Mucosa of descending colon (tissue), 3 donors: ENCODE measurements around the gene USP34. TPM values are rescaled to one million over a fixed set of nuclear protein-coding genes. Genes with fewer than 3 reads are reported as not detected.

Source experiments
- ATAC-seq: fragments of 200-7000 bp; cut with Tn5 transposase; one replicate; pipeline ENCODE4 v1.9.1; 2020; ENCODE audit warnings: mild to moderate bottlenecking, moderate library complexity
- DNase-seq, 3 donors: peaks; one replicate each; pipeline ENCODE4 v3.0.0-alpha.2; 2020
- H3K36me3 ChIP-seq: fragments of 200-600 bp; one replicate; pipeline ENCODE4 v1.8.0; 2021; ENCODE audit warnings: low read depth, mild to moderate bottlenecking
- H3K4me1 ChIP-seq: fragments of 200-600 bp; one replicate; pipeline ENCODE4 v1.8.0; 2021; ENCODE audit warnings: low read depth, mild to moderate bottlenecking
- H3K4me3 ChIP-seq: fragments of 200-600 bp; one replicate; pipeline ENCODE4 v1.8.0; 2021; ENCODE audit warnings: mild to moderate bottlenecking
- H3K9me3 ChIP-seq: fragments of 200-600 bp; one replicate; pipeline ENCODE4 v1.8.0; 2021; ENCODE audit warnings: mild to moderate bottlenecking
- CTCF ChIP-seq: fragments of 200-600 bp; IDR thresholded peaks from one replicate; pipeline ENCODE4 v1.8.0; 2022; ENCODE audit warnings: antibody characterized with exemption, mild to moderate bottlenecking
- intact Hi-C, 2 donors: fragments of 100-400 bp; cut with DNase I in 1 of 2; cut with micrococcal nuclease in 1 of 2; formaldehyde crosslinking; loops; one replicate each; pipeline versions ENCODE4 v1.11.0 to v1.11.1; 2022; cut with DNase I, micrococcal nuclease
- total RNA-seq, 3 donors: library from RNA; stranded (reverse); fragmentation: NEBNext Ultra II Directional in 2 of 3; extraction: Animal tissue kit (Norgen Biotek cat#: 25700) in 2 of 3; gene quantifications; one replicate each; pipeline versions ENCODE4 v1.2.1 to v1.2.4, GENCODE V29; 2021 to 2023
- donor health status: DM: no; HTN: no; CAD: no; lungs with moderate emphysema.
- donor health status: DM: no; HTN: no; CAD: no.
- donor health status: DM: no; HTN: yes; CAD: no.

The USP34 gene
- total RNA-seq, 3 donors from 2014 or later: 67.9 to 132 (median 88.4) TPM

GRCh38 chr2:61257446-61257845 is 213.4 kb downstream of the USP34 start:
- intact Hi-C loops: no loop called here
- Histone ChIP-seq H3K4me3 (no peak overlapping the region), H3K4me1 (no peaks in the 10 kb centered on the region), H3K9me3 (no peaks in the 10 kb centered on the region), H3K36me3 (no peaks in the 10 kb centered on the region)
- no peak for TF ChIP-seq CTCF
- DNase-seq: no peak
- ATAC-seq: no peak

GRCh38 chr2:61255580-61256437 is 215.1 kb downstream of the USP34 start:
- no peaks in the 10 kb centered on the region for H3K36me3 ChIP-seq
- ATAC-seq: no peak
- intact Hi-C loops: no loop called here

GRCh38 chr2:61254536-61254935 is 216.4 kb downstream of the USP34 start:
- TF ChIP-seq CTCF: no peak
- DNase-seq (no peak), ATAC-seq (no peak)
- H3K4me1 ChIP-seq: no peaks in the 10 kb centered on the region
- no peak overlapping the region for H3K4me3 ChIP-seq
- intact Hi-C loops: no loop called here
- H3K9me3 ChIP-seq: no peaks in the 10 kb centered on the region
- H3K36me3 ChIP-seq: no peaks in the 10 kb centered on the region

More at GRCh38 chr2:61255580-61256437, 215.1 kb downstream of the USP34 start:
- no peak for TF ChIP-seq CTCF
- no peaks in the 10 kb centered on the region for H3K9me3 ChIP-seq
- no peaks in the 10 kb centered on the region for H3K4me1 ChIP-seq
- H3K4me3 ChIP-seq: no peak overlapping the region
- DNase-seq: no peak

GRCh38 chr2:61253136-61253535 is 217.8 kb downstream of the USP34 start:
- DNase-seq (no peak), ATAC-seq (no peak)
- Histone ChIP-seq H3K36me3 (no peaks in the 10 kb centered on the region), H3K4me3 (no peak overlapping the region), H3K9me3 (no peaks in the 10 kb centered on the region), H3K4me1 (no peaks in the 10 kb centered on the region)
- no peak for TF ChIP-seq CTCF
- intact Hi-C loops: no loop called here

- H3K36me3 ChIP-seq: no peaks in the 10 kb centered on the region
- no peaks in the 10 kb centered on the region for H3K4me1 ChIP-seq
- no peak for ATAC-seq
- no peak for DNase-seq
- no peaks in the 10 kb centered on the region for H3K9me3 ChIP-seq
- intact Hi-C loops: no loop called here
- H3K4me3 ChIP-seq: no peak overlapping the region
- no peak for TF ChIP-seq CTCF
Measured at GRCh38 chr2:61252031-61252430, 218.9 kb downstream of the USP34 start.
